Osteocyte (in vitro differentiated cells): ENCODE data around the gene DYRK4. TPM values are rescaled to one million over a fixed set of nuclear protein-coding genes. Genes with fewer than 3 reads are reported as not detected.

ENCODE experiments used
- DNase-seq: peaks from one replicate; pipeline ENCODE4 v3.0.0; 2021; ENCODE audit warnings: mixed read lengths; ENCODE audit not compliant: unreplicated experiment; ENCODE audit errors: extremely low spot score
- H3K27ac Mint-ChIP-seq: one replicate; pipeline ENCODE4 v1.8.0; 2021; ENCODE audit warnings: mild to moderate bottlenecking, mixed read lengths; ENCODE audit not compliant: unreplicated experiment
- H3K27me3 Mint-ChIP-seq: one replicate; pipeline ENCODE4 v1.8.0; 2021; ENCODE audit warnings: mixed read lengths; ENCODE audit not compliant: unreplicated experiment
- H3K36me3 Mint-ChIP-seq: one replicate; pipeline ENCODE4 v1.8.0; 2021; ENCODE audit warnings: mixed read lengths; ENCODE audit not compliant: unreplicated experiment
- H3K4me1 Mint-ChIP-seq: one replicate; pipeline ENCODE4 v1.8.0; 2021; ENCODE audit warnings: mixed read lengths; ENCODE audit not compliant: unreplicated experiment
- H3K4me3 Mint-ChIP-seq: one replicate; pipeline ENCODE4 v1.8.0; 2021; ENCODE audit warnings: mild to moderate bottlenecking, moderate library complexity, mixed read lengths; ENCODE audit not compliant: unreplicated experiment
- H3K9me3 Mint-ChIP-seq: one replicate; pipeline ENCODE4 v1.8.0; 2021; ENCODE audit warnings: mixed read lengths; ENCODE audit not compliant: unreplicated experiment
- CTCF ChIP-seq: fragments of 200-600 bp; sonication (generic); IDR thresholded peaks from 2 replicates; pipeline ENCODE4 v1.5.0; 2021; ENCODE audit warnings: antibody characterized with exemption, mild to moderate bottlenecking, moderate library complexity
- total RNA-seq: library from RNA; stranded (reverse); gene quantifications from 2 replicates; pipeline ENCODE4 v1.2.1, GENCODE V29; 2021

DYRK4 gene
- total RNA-seq, 1 donor from 2014 or later: 35.0 TPM

- H3K4me1 Mint-ChIP-seq: no peaks in the 10 kb centered on the region
- H3K36me3 Mint-ChIP-seq: peaks cover 8% of the 10 kb centered on the region
- no peaks in the 10 kb centered on the region for H3K27me3 Mint-ChIP-seq
- no peak for TF ChIP-seq CTCF
- H3K4me3 Mint-ChIP-seq: no peak overlapping the region
- H3K27ac Mint-ChIP-seq: no peak overlapping the region
- H3K9me3 Mint-ChIP-seq: no peaks in the 10 kb centered on the region
- DNase-seq: no peak
Observed at GRCh38 chr12:4530982-4531586, 30.9 kb upstream of the DYRK4 start.

GRCh38 chr12:4535092-4535491 is 26.9 kb upstream of the DYRK4 start:
- Mint-ChIP-seq H3K36me3 (peaks cover 3% of the 10 kb centered on the region), H3K27me3 (no peaks in the 10 kb centered on the region), H3K4me1 (peaks cover 35% of the 10 kb centered on the region), H3K4me3 (no peak overlapping the region), H3K9me3 (no peaks in the 10 kb centered on the region), H3K27ac (no peak overlapping the region)
- TF ChIP-seq CTCF: no peak
- no peak for DNase-seq

- no peak for DNase-seq
- Mint-ChIP-seq H3K27ac (no peak overlapping the region), H3K27me3 (no peaks in the 10 kb centered on the region), H3K36me3 (no peaks in the 10 kb centered on the region), H3K4me1 (peaks cover 35% of the 10 kb centered on the region), H3K4me3 (no peak overlapping the region), H3K9me3 (no peaks in the 10 kb centered on the region)
- TF ChIP-seq CTCF: no peak
Observed at GRCh38 chr12:4535871-4536270, 26.1 kb upstream of the DYRK4 start.

- Mint-ChIP-seq H3K36me3 (no peaks in the 10 kb centered on the region), H3K4me1 (peaks cover 35% of the 10 kb centered on the region), H3K9me3 (no peaks in the 10 kb centered on the region), H3K27me3 (no peaks in the 10 kb centered on the region), H3K4me3 (peak within 1 kb of the TSS; percentile 100), H3K27ac (peak within 1 kb of the TSS; percentile 99)
- no peak for TF ChIP-seq CTCF
- peak; percentile 98 for DNase-seq
Observed at GRCh38 chr12:4538207-4539160, 23.5 kb upstream of the DYRK4 start, which contains the start of gene RAD51AP1. RAD51AP1 (plus strand) TSS chr12:4538890; CDS start chr12:4538940, 50 bp downstream.
